Activated CD8-positive, alpha-beta T cell treated with anti-CD3 and anti-CD28 coated beads for 36 hours (primary cell): ENCODE results near the gene DHRSX. TPM values are rescaled to one million over a fixed set of nuclear protein-coding genes. Genes with fewer than 3 reads are reported as not detected.

Experiments
- ATAC-seq: fragments of 200-7000 bp; cut with Tn5 transposase; one replicate; pipeline ENCODE4 v1.10.0; 2021; ENCODE audit warnings: mild to moderate bottlenecking, moderate library complexity
- CTCF ChIA-PET: fragments of 350-600 bp; sonication (Branson Sonifier 250); formaldehyde crosslinking; loops from one replicate; lab custom pipeline; 2021; ENCODE audit warnings: antibody characterized with exemption; lab: Charles Lee
- POLR2A ChIA-PET: fragments of 350-600 bp; sonication (Branson Sonifier 250); formaldehyde crosslinking; loops from one replicate; lab custom pipeline; 2021; ENCODE audit warnings: antibody characterized with exemption; lab: Charles Lee
- DNase-seq: peaks from one replicate; pipeline ENCODE4 v3.0.0-alpha.2; 2020
- H3K27ac Mint-ChIP-seq: one replicate; pipeline ENCODE4 v1.8.0; 2021; ENCODE audit warnings: mild to moderate bottlenecking, mixed read lengths
- H3K27me3 Mint-ChIP-seq: one replicate; pipeline ENCODE4 v1.8.0; 2021; ENCODE audit warnings: mixed read lengths
- H3K36me3 Mint-ChIP-seq: one replicate; pipeline ENCODE4 v1.8.0; 2021; ENCODE audit warnings: low read depth, mixed read lengths
- H3K4me1 Mint-ChIP-seq: one replicate; pipeline ENCODE4 v1.8.0; 2021; ENCODE audit warnings: low read depth, mixed read lengths
- H3K4me3 Mint-ChIP-seq: one replicate; pipeline ENCODE4 v1.8.0; 2021; ENCODE audit warnings: mild to moderate bottlenecking, moderate library complexity, mixed read lengths
- H3K9me3 Mint-ChIP-seq: one replicate; pipeline ENCODE4 v1.8.0; 2021; ENCODE audit warnings: mixed read lengths
- CTCF ChIP-seq: fragments of 200-600 bp; IDR thresholded peaks from one replicate; pipeline ENCODE4 v1.8.0; 2022; ENCODE audit warnings: antibody characterized with exemption, mild to moderate bottlenecking
- intact Hi-C: fragments of 100-400 bp; cut with micrococcal nuclease; formaldehyde crosslinking; loops from one replicate; pipeline ENCODE4 v1.10.0; 2022
- total RNA-seq, 2 experiments: library from RNA; stranded (reverse); gene quantifications; one replicate each; pipeline ENCODE4 v1.2.3, GENCODE V29; 2021

DHRSX gene
- total RNA-seq, 2 experiments from 2014 or later = 19.7 to 22.0 TPM

GRCh38 chrX:2439613-2440012, 61.2 kb downstream of the DHRSX start:
- Mint-ChIP-seq H3K4me1 (peaks cover 5% of the 10 kb centered on the region), H3K27ac (no peak overlapping the region), H3K9me3 (peaks cover 8% of the 10 kb centered on the region), H3K36me3 (peaks cover 30% of the 10 kb centered on the region), H3K4me3 (no peak overlapping the region), H3K27me3 (no peaks in the 10 kb centered on the region)
- ChIA-PET POLR2A (no interaction called here), CTCF (no interaction called here)
- intact Hi-C loops = no loop called here
- no peak for TF ChIP-seq CTCF
- DNase-seq = no peak
- ATAC-seq = no peak

- intact Hi-C loops = no loop called here
- Mint-ChIP-seq H3K9me3 (peaks cover 8% of the 10 kb centered on the region), H3K36me3 (peaks cover 39% of the 10 kb centered on the region), H3K27me3 (no peaks in the 10 kb centered on the region), H3K27ac (no peak overlapping the region), H3K4me3 (no peak overlapping the region), H3K4me1 (peaks cover 3% of the 10 kb centered on the region)
- CTCF ChIA-PET = no interaction called here
- ATAC-seq (no peak), DNase-seq (no peak)
- TF ChIP-seq CTCF = no peak
- POLR2A ChIA-PET = no interaction called here
These were observed 65.3 kb downstream of the DHRSX start for GRCh38 chrX:2435465-2435864.

- H3K27ac Mint-ChIP-seq = no peak overlapping the region
- no peaks in the 10 kb centered on the region for H3K27me3 Mint-ChIP-seq
- H3K36me3 Mint-ChIP-seq = peaks cover 37% of the 10 kb centered on the region
These were observed 66.3 kb downstream of the DHRSX start for GRCh38 chrX:2434270-2435163.

GRCh38 chrX:2432298-2432863, 68.4 kb downstream of the DHRSX start:
- CTCF ChIA-PET = no interaction called here
- no peak for TF ChIP-seq CTCF
- H3K36me3 Mint-ChIP-seq = peaks cover 46% of the 10 kb centered on the region
- ATAC-seq (no peak), DNase-seq (no peak)
- POLR2A ChIA-PET = no interaction called here
- no peak overlapping the region for H3K27ac Mint-ChIP-seq
- H3K4me3 Mint-ChIP-seq = no peak overlapping the region
- intact Hi-C loops = no loop called here
- peaks cover 10% of the 10 kb centered on the region for H3K9me3 Mint-ChIP-seq
- H3K27me3 Mint-ChIP-seq = no peaks in the 10 kb centered on the region
- peaks cover 3% of the 10 kb centered on the region for H3K4me1 Mint-ChIP-seq

More at GRCh38 chrX:2434270-2435163, 66.3 kb downstream of the DHRSX start:
- TF ChIP-seq CTCF = no peak
- DNase-seq = no peak
- POLR2A ChIA-PET = no interaction called here
- no peak for ATAC-seq
- CTCF ChIA-PET = no interaction called here
- Mint-ChIP-seq H3K4me1 (peaks cover 3% of the 10 kb centered on the region), H3K4me3 (no peak overlapping the region), H3K9me3 (peaks cover 7% of the 10 kb centered on the region)
- intact Hi-C loops = no loop called here

- no peak for ATAC-seq
- no peaks in the 10 kb centered on the region for H3K27me3 Mint-ChIP-seq
- DNase-seq = no peak
- H3K4me3 Mint-ChIP-seq = no peak overlapping the region
- intact Hi-C loops = no loop called here
- H3K36me3 Mint-ChIP-seq = peaks cover 63% of the 10 kb centered on the region
- peaks cover 18% of the 10 kb centered on the region for H3K9me3 Mint-ChIP-seq
- ChIA-PET POLR2A (no interaction called here), CTCF (no interaction called here)
- no peak overlapping the region for H3K27ac Mint-ChIP-seq
- H3K4me1 Mint-ChIP-seq = peaks cover 3% of the 10 kb centered on the region
- no peak for TF ChIP-seq CTCF
These were observed 70.4 kb downstream of the DHRSX start for GRCh38 chrX:2430265-2430825.
